ENCODE measurements around the gene DBH.

Gene DBH

DNA sequence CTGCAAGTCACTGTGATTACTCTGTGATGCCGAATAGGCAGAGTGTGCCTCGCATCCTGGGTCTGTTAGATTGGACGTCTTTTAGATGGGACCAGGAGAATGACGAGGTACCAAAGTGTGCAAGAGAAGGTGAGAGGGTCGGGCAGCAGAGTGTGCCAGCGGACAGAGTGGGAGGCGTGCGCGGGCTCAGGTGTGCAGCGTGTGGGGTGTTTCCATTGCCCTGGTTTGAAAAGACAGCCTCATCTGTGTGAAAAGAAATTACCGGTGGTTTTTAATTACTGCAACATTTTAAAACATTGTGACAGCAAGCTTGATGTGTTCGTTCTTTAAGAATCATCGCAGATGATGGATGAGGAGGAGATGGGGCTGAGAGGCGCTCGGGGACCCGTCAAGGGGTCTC is 22.7 kb upstream of the DBH start:
- no peak overlapping the region for H3K4me3 ChIP-seq (replicated peaks; ENCODE audit: low read depth, low read length)
- no peak for DNase-seq (ENCODE audit: extremely low read depth, low read depth)

DNA sequence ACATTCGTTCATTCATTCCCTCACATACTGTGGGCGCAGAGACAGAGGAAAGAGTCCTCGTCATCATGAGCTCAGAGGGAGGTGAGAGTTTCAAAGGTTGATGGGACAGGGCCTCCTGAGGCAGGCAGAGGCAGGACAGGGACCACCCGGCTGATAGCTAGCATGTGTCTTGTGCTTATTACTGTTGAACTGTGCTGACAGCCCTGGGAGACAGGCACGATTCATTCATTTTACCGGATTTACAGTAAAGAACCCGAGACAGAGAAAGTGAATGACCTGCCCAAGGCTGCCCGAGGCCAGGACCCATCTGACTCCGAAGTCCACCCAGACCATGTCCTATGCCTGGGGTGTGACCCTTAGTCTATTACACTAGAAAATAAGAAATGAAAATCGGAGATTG is 22.1 kb upstream of the DBH start:
- DNase-seq (ENCODE audit: extremely low read depth, low read depth), result no peak
- no peak overlapping the region for H3K4me3 ChIP-seq (replicated peaks; ENCODE audit: low read depth, low read length)
- TF ChIP-seq, protein P1, sequence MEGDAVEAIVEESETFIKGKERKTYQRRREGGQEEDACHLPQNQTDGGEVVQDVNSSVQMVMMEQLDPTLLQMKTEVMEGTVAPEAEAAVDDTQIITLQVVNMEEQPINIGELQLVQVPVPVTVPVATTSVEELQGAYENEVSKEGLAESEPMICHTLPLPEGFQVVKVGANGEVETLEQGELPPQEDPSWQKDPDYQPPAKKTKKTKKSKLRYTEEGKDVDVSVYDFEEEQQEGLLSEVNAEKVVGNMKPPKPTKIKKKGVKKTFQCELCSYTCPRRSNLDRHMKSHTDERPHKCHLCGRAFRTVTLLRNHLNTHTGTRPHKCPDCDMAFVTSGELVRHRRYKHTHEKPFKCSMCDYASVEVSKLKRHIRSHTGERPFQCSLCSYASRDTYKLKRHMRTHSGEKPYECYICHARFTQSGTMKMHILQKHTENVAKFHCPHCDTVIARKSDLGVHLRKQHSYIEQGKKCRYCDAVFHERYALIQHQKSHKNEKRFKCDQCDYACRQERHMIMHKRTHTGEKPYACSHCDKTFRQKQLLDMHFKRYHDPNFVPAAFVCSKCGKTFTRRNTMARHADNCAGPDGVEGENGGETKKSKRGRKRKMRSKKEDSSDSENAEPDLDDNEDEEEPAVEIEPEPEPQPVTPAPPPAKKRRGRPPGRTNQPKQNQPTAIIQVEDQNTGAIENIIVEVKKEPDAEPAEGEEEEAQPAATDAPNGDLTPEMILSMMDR (IDR thresholded peaks at IDR 0.05; ENCODE audit: low read depth, low read length, missing control alignments), result no peak

More for the DNA sequence above, 22.7 kb upstream of the DBH start:
- TF ChIP-seq, protein P1 (IDR thresholded peaks at IDR 0.05; ENCODE audit: low read depth, low read length, missing control alignments), result no peak

DNA sequence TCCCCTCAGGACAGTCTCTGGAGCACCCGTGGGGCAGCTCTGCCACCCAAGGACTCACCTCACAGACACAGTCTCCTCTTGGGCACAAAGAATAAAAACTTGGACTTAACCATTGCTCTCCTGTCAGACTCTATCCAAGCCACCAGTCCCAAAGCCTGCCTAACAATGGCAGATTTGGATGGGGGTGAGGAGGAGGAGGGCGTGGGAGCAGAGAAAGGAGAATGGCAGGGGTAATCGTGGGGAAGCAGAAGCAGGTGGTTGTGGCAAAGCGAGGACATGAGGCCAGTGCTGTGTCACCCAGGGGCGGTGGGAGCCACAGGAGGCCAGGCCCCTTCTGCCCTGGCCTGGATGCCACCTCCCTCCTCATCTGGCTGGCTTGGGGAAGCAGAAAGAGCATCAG is 21.5 kb upstream of the DBH start:
- TF ChIP-seq, protein P1 (IDR thresholded peaks at IDR 0.05; ENCODE audit: low read depth, low read length, missing control alignments), result no peak
- DNase-seq (ENCODE audit: extremely low read depth, low read depth), result no peak
- H3K4me3 ChIP-seq (replicated peaks; ENCODE audit: low read depth, low read length), result no peak overlapping the region

DNA sequence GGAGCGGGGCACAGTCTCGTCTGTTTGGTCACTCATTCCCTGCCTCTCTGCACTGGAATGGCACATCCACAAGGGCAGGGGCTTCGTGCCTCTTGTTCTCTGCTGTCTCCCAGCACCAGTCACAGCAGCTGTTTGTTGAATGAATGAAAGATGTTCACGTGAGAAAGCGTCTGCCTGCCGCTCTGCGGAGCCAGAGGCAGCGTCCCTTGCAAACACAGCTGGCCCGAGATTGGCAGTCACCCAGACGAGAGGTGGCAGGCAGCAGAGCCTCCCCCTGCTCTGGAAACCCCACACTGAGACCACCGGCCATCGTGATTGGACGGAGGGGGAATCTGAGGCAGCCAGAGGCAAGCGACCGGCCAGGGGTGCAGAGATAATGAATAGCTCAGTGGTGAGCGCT is 21.0 kb upstream of the DBH start:
- TF ChIP-seq, protein P1 (IDR thresholded peaks at IDR 0.05; ENCODE audit: low read depth, low read length, missing control alignments), result no peak
- no peak for DNase-seq (ENCODE audit: extremely low read depth, low read depth)

DNA sequence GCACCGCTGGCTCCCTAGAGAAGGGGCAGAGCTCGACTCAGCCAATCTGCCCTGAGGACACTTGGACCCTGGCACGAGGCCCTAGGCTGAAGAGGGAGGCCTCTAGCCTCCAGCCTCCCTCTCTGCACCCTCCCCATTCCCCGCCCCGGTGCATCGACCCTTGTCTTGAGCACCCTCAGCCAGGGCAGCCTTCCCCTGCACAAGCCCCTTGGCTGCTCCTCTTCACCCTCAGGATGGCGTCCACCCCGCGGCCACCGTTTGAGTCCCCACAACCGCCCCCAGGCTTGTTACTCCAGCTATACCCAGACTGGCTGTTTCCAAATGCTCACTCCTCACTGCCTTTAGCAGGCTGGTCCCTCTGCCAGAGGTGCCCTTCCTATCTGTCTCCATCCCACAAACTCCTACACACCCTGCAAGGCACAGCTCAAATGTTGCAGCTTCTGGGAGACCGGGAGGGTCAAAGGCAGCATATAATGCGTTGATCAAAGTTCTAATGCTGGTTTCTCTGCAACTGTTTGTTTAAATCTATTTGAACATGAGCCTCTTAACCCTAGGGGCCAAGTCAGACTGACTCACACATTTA is 20.5 kb upstream of the DBH start:
- DNase-seq (ENCODE audit: extremely low read depth, low read depth), result no peak
- TF ChIP-seq, protein P1 (IDR thresholded peaks at IDR 0.05; ENCODE audit: low read depth, low read length, missing control alignments), result no peak
- H3K4me3 ChIP-seq (replicated peaks; ENCODE audit: low read depth, low read length), result no peak overlapping the region

More for the DNA sequence above, 21.0 kb upstream of the DBH start:
- H3K4me3 ChIP-seq (replicated peaks; ENCODE audit: low read depth, low read length), result no peak overlapping the region

DNA sequence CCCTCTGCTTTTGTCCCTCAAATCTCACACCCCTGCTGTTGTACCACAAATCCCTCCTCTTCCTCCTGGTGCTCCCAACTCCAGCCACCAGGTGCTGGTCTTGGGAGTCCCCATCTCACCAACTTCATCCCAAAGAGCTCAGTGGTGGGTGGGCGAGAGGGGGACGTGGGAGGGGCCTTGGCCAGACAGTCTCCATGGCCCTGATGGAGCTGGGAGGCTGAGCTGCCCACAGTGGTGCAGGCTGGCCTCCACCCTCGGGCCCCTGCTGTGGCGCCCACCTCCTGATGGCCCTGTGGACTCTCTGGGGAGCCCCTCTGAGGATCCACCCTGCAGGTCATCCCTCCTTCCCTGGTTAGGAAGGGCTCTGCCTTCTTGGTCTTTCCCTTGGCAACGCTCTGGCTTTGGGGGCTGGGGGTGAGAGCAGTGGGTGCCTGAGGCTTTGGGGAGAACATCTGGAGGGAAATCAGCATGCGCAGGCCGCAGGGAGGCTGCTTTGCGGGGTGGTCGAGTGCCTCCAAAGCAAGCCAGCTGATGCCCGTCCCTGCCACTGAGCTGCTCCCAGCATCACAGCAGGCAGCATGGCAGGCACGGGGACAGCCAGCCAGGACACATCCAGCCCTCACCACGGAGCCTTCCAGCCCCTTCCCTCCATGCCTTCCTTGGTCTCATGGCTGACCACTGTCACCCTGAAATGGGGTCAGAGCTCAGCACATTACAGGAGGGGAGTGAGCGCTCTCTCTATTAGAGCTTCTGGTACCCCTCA is 19.3 kb upstream of the DBH start:
- TF ChIP-seq, protein P1 (IDR thresholded peaks at IDR 0.05; ENCODE audit: low read depth, low read length, missing control alignments), result no peak
- no peak overlapping the region for H3K4me3 ChIP-seq (replicated peaks; ENCODE audit: low read depth, low read length)

More for the DNA sequence above, 19.3 kb upstream of the DBH start:
- no peak for DNase-seq (ENCODE audit: extremely low read depth, low read depth)

Data from HFF-Myc (cell line).